ENCODE measurements around the gene CYTH1. TPM values are rescaled to one million over a fixed set of nuclear protein-coding genes. Genes with fewer than 3 reads are reported as not detected.

The CYTH1 gene
- total RNA-seq, 1 experiment from 2014 or later: 34.3 TPM

- no peak for ATAC-seq
- ChIA-PET POLR2A (interaction anchor here (1.3 kb wide), 1 partner anchor 12 kb away, joined by 6 read pairs; no protein-coding TSS in a partner anchor), CTCF (no interaction called here), RAD21 (ENCODE audit: low non-redundant PET in 1 of 2, low total read pairs in 2 of 2, uncharacterized antibody in 2 of 2, unreplicated experiment in 2 of 2) (no interaction called here)
- Histone ChIP-seq H3K4me2 (ENCODE audit: low read length) (no peak overlapping the region), H3K4me3 (replicated peaks in 1 of 2; ENCODE audit: low read depth in 1 of 2, low read length in 2 of 2) (no peak overlapping the region), H3K27me3 (ENCODE audit: insufficient read depth, low read length) (peaks cover 10% of the 10 kb centered on the region; the same call in 1 of the 2 replicates), H3K4me1 (ENCODE audit: control insufficient read depth in 1 of 2, insufficient read depth in 2 of 2, low read length in 2 of 2) (peaks cover 0 to 5% of the 10 kb centered on the region in 2 experiments; a peak in 2 of 4 replicates), H3K36me3 (ENCODE audit: control insufficient read depth in 1 of 2, insufficient read depth in 2 of 2, low read length in 2 of 2) (no peaks in the 10 kb centered on the region), H3K9me3 (ENCODE audit: control insufficient read depth in 1 of 2, insufficient read depth in 1 of 2, low read depth in 1 of 2, low read length in 2 of 2) (no peaks in the 10 kb centered on the region), H3K79me2 (ENCODE audit: insufficient read depth, low read length) (no peaks in the 10 kb centered on the region), H4K20me1 (ENCODE audit: insufficient read depth) (no peaks in the 10 kb centered on the region), H3K9me2 (ENCODE audit: insufficient read depth) (no peaks in the 10 kb centered on the region), H2AFZ (ENCODE audit: low read depth, low read length, poor library complexity, severe bottlenecking) (no peak overlapping the region), H3K27ac (ENCODE audit: low read depth, low read length) (no peak overlapping the region), H3K9ac (ENCODE audit: low read length) (no peak overlapping the region)
- no TSS peak for BruUV-seq (replicated peaks)
- intact Hi-C loops (cut with micrococcal nuclease): no loop called here
- DNase-seq (ENCODE audit: low read depth, low spot score): no peak
- TF ChIP-seq FOSL1 (IDR thresholded peaks at IDR 0.05; ENCODE audit: low read depth) (no peak), ZFX (IDR thresholded peaks at IDR 0.05) (0 out of 2 replicates have a peak, but pooled peaks have one; percentile 16)
Observed at GRCh38 chr17:78644224-78644623, 137.8 kb downstream of the CYTH1 start.

GRCh38 chr17:78643326-78643725, 138.7 kb downstream of the CYTH1 start:
- H3K4me1 ChIP-seq (ENCODE audit: control insufficient read depth in 1 of 2, insufficient read depth in 2 of 2, low read length in 2 of 2): peaks cover 0 to 5% of the 10 kb centered on the region in 2 experiments; a peak in 2 of 4 replicates
- ChIA-PET RAD21 (ENCODE audit: low non-redundant PET in 1 of 2, low total read pairs in 2 of 2, uncharacterized antibody in 2 of 2, unreplicated experiment in 2 of 2) (no interaction called here), POLR2A (no interaction called here), CTCF (no interaction called here)
- no peak overlapping the region for H3K27ac ChIP-seq (ENCODE audit: low read depth, low read length)
- no peaks in the 10 kb centered on the region for H4K20me1 ChIP-seq (ENCODE audit: insufficient read depth)
- BruUV-seq (replicated peaks): no TSS peak
- no peaks in the 10 kb centered on the region for H3K79me2 ChIP-seq (ENCODE audit: insufficient read depth, low read length)
- intact Hi-C loops (cut with micrococcal nuclease): no loop called here
- DNase-seq (ENCODE audit: low read depth, low spot score): no peak
- H3K27me3 ChIP-seq (ENCODE audit: insufficient read depth, low read length): peaks cover 10% of the 10 kb centered on the region; the same call in 1 of the 2 replicates
- H3K4me2 ChIP-seq (ENCODE audit: low read length): no peak overlapping the region
- no peak for TF ChIP-seq SRF (IDR thresholded peaks at IDR 0.05; ENCODE audit: low read depth)
- no peak for TF ChIP-seq MAX (IDR thresholded peaks at IDR 0.05)
- no peak for TF ChIP-seq YY1 (IDR thresholded peaks at IDR 0.05; ENCODE audit: extremely low read depth, insufficient replicate concordance, low read depth, low read length)
- TF ChIP-seq CTCF (IDR thresholded peaks at IDR 0.05 in 2 of 3, conservative IDR thresholded peaks at IDR 0.05 in 1 of 3; ENCODE audit: borderline replicate concordance in 1 of 3, insufficient read depth in 1 of 3, low read depth in 2 of 3, low read length in 2 of 3): no peak
- TF ChIP-seq ATF3 (IDR thresholded peaks at IDR 0.05): no peak
- TF ChIP-seq EGR1 (IDR thresholded peaks at IDR 0.05; ENCODE audit: low read depth): no peak
- no peak for TF ChIP-seq ZNF274 (IDR thresholded peaks at IDR 0.05; ENCODE audit: low read depth, low read length)
- no peak for TF ChIP-seq SIN3A (IDR thresholded peaks at IDR 0.05; ENCODE audit: low read depth)
- TF ChIP-seq ZBTB33 (IDR thresholded peaks at IDR 0.05; ENCODE audit: extremely low read depth, insufficient replicate concordance, low read length): no peak
- TF ChIP-seq SP1 (IDR thresholded peaks at IDR 0.05; ENCODE audit: low read depth): no peak
- H3K36me3 ChIP-seq (ENCODE audit: control insufficient read depth in 1 of 2, insufficient read depth in 2 of 2, low read length in 2 of 2): no peaks in the 10 kb centered on the region
- no peak for ATAC-seq
- no peak overlapping the region for H2AFZ ChIP-seq (ENCODE audit: low read depth, low read length, poor library complexity, severe bottlenecking)
- no peaks in the 10 kb centered on the region for H3K9me3 ChIP-seq (ENCODE audit: control insufficient read depth in 1 of 2, insufficient read depth in 1 of 2, low read depth in 1 of 2, low read length in 2 of 2)
- H3K4me3 ChIP-seq (replicated peaks in 1 of 2; ENCODE audit: low read depth in 1 of 2, low read length in 2 of 2): no peak overlapping the region
- H3K9me2 ChIP-seq (ENCODE audit: insufficient read depth): no peaks in the 10 kb centered on the region
- no peak overlapping the region for H3K9ac ChIP-seq (ENCODE audit: low read length)

Measured in HCT116 (cell line).